ENCODE results near the gene FGD3. TPM values are rescaled to one million over a fixed set of nuclear protein-coding genes. Genes with fewer than 3 reads are reported as not detected.

The FGD3 gene
- total and polyA plus RNA-seq, 2 donors (not counting 1 experiment from before 2014, with no cell fraction given): 130 to 134 TPM

DNA sequence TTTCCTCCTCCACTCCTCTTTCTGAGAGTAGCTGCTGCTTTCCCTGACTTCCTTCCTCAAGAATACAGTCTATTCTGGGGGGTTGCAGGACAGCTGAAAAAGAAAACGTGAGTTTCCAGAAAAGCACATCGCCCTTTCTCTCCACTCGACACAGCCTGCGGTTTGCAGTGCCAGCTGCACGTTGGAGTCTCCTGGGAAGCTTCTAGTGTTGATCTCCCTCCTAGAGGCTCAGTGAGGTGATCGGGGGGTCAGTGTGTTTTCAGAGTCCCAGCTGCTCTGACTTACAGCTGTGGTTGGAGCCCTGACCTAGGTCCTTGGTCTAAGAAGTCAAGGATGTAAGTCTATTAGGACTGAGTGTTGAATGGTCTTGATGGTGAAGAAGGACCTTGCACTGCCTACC, 86.2 kb downstream of the FGD3 start:
- POLR2A ChIA-PET: interaction anchor here (0.6 to 0.7 kb wide), 2 partner anchors 19 to 72 kb away, joined by 3 to 4 read pairs; no protein-coding TSS in a partner anchor
- peaks cover 5% of the 10 kb centered on the region for H4K20me1 ChIP-seq (ENCODE audit: control insufficient read depth, insufficient read depth, low read length, poor library complexity, severe bottlenecking)
- H3K4me2 ChIP-seq (replicated peaks; ENCODE audit: low read depth, low read length, poor library complexity, severe bottlenecking): peak overlapping the region; percentile 5
- H3K4me3 ChIP-seq (ENCODE audit: control extremely low read depth in 1 of 5, extremely low read depth in 1 of 5, insufficient read depth in 1 of 5, low read depth in 2 of 5, low read length in 4 of 5): no peak overlapping the region
- no peak for ATAC-seq (ENCODE audit: low read depth)
- no peak overlapping the region for H3K9ac ChIP-seq (ENCODE audit: low read length)
- H3K36me3 ChIP-seq (replicated peaks in 1 of 2; ENCODE audit: control extremely low read depth in 1 of 2, control insufficient read depth in 1 of 2, extremely low read depth in 1 of 2, insufficient read depth in 2 of 2, low read length in 1 of 2): peaks cover 0 to 73% of the 10 kb centered on the region in 2 experiments
- peaks cover 57% of the 10 kb centered on the region for H3K4me1 Mint-ChIP-seq
- intact Hi-C loops (cut with micrococcal nuclease): no loop called here
- peaks cover 5% of the 10 kb centered on the region for H3K79me2 ChIP-seq (ENCODE audit: control insufficient read depth, insufficient read depth, low read length)
- CTCF ChIA-PET: interaction anchor here (1.2 kb wide), 1 partner anchor 23 kb away, joined by 3 read pairs; no protein-coding TSS in a partner anchor
- H3K9me3 ChIP-seq (ENCODE audit: control extremely low read depth in 1 of 3, control insufficient read depth in 2 of 3, insufficient read depth in 1 of 3, low read length in 2 of 3): no peaks in the 10 kb centered on the region
- no peak for DNase-seq
- 27% methylated on average over 4 of the region's 6 CpGs for WGBS (ENCODE audit: insufficient coverage)
- no peaks in the 10 kb centered on the region for H3K9me3 Mint-ChIP-seq (ENCODE audit: insufficient read depth)
- H3K27me3 ChIP-seq (replicated peaks in 1 of 4; ENCODE audit: control extremely low read depth in 1 of 4, control insufficient read depth in 3 of 4, insufficient read depth in 4 of 4, low read length in 3 of 4): no peaks in the 10 kb centered on the region
- H3K4me1 ChIP-seq (ENCODE audit: control insufficient read depth in 2 of 2, insufficient read depth in 2 of 2, low read length in 2 of 2): peaks cover 14 to 43% of the 10 kb centered on the region in 2 donors
- H3K27me3 Mint-ChIP-seq: no peaks in the 10 kb centered on the region
- TF ChIP-seq, protein P1, sequence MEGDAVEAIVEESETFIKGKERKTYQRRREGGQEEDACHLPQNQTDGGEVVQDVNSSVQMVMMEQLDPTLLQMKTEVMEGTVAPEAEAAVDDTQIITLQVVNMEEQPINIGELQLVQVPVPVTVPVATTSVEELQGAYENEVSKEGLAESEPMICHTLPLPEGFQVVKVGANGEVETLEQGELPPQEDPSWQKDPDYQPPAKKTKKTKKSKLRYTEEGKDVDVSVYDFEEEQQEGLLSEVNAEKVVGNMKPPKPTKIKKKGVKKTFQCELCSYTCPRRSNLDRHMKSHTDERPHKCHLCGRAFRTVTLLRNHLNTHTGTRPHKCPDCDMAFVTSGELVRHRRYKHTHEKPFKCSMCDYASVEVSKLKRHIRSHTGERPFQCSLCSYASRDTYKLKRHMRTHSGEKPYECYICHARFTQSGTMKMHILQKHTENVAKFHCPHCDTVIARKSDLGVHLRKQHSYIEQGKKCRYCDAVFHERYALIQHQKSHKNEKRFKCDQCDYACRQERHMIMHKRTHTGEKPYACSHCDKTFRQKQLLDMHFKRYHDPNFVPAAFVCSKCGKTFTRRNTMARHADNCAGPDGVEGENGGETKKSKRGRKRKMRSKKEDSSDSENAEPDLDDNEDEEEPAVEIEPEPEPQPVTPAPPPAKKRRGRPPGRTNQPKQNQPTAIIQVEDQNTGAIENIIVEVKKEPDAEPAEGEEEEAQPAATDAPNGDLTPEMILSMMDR (IDR thresholded peaks at IDR 0.05): no peak
- no peak for TF ChIP-seq EZH2 (IDR thresholded peaks at IDR 0.05; ENCODE audit: borderline replicate concordance, insufficient read depth, low read depth, low read length, poor library complexity, severe bottlenecking)
- H3K4me3 Mint-ChIP-seq: no peak overlapping the region
- peak overlapping the region; percentile 74 for H3K27ac Mint-ChIP-seq
- peak overlapping the region in 1 of 2 donors; percentile 5 for H3K27ac ChIP-seq (ENCODE audit: low read length in 2 of 2)
- no peak overlapping the region for H2AFZ ChIP-seq (ENCODE audit: insufficient read depth, low read depth, low read length, poor library complexity, severe bottlenecking)

DNA sequence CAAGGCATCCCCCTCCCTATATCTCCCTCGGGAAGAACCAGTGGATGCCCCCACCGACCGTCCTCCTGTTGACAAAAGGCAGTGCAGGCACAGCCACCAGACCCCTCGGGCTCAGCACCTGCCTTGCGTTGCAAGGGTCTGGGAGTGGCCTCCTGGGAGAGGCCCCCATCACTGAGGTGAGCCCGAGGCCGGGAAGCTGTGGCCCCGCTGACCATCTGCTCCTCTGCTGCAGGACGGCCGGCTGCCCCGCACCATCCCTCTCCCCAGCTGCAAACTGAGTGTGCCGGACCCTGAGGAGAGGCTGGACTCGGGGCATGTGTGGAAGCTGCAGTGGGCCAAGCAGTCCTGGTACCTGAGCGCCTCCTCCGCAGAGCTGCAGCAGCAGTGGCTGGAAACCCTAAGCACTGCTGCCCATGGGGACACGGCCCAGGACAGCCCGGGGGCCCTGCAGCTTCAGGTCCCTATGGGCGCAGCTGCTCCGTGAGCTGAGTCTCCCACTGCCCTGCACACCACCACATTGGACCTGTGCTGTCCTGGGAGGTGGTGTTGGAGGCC, 87.9 kb downstream of the FGD3 start:
- ChIA-PET CTCF (no interaction called here), POLR2A (no interaction called here)
- Histone ChIP-seq H3K9me3 (ENCODE audit: control extremely low read depth in 1 of 3, control insufficient read depth in 2 of 3, insufficient read depth in 1 of 3, low read length in 2 of 3) (no peaks in the 10 kb centered on the region), H2AFZ (ENCODE audit: insufficient read depth, low read depth, low read length, poor library complexity, severe bottlenecking) (no peak overlapping the region), H3K79me2 (ENCODE audit: control insufficient read depth, insufficient read depth, low read length) (no peaks in the 10 kb centered on the region), H3K36me3 (replicated peaks in 1 of 2; ENCODE audit: control extremely low read depth in 1 of 2, control insufficient read depth in 1 of 2, extremely low read depth in 1 of 2, insufficient read depth in 2 of 2, low read length in 1 of 2) (peaks cover 0 to 62% of the 10 kb centered on the region in 2 experiments), H3K4me1 (ENCODE audit: control insufficient read depth in 2 of 2, insufficient read depth in 2 of 2, low read length in 2 of 2) (peaks cover 3 to 26% of the 10 kb centered on the region in 2 donors), H3K9ac (ENCODE audit: low read length) (no peak overlapping the region), H3K4me2 (replicated peaks; ENCODE audit: low read depth, low read length, poor library complexity, severe bottlenecking) (no peak overlapping the region), H3K27me3 (replicated peaks in 1 of 4; ENCODE audit: control extremely low read depth in 1 of 4, control insufficient read depth in 3 of 4, insufficient read depth in 4 of 4, low read length in 3 of 4) (no peaks in the 10 kb centered on the region), H3K4me3 (ENCODE audit: control extremely low read depth in 1 of 5, extremely low read depth in 1 of 5, insufficient read depth in 1 of 5, low read depth in 2 of 5, low read length in 4 of 5) (no peak overlapping the region), H3K27ac (ENCODE audit: low read length in 2 of 2) (no peak overlapping the region), H4K20me1 (ENCODE audit: control insufficient read depth, insufficient read depth, low read length, poor library complexity, severe bottlenecking) (peaks cover 5% of the 10 kb centered on the region)
- WGBS (ENCODE audit: insufficient coverage): 97% methylated on average over 14 of the region's 19 CpGs
- intact Hi-C loops (cut with micrococcal nuclease): no loop called here
- DNase-seq (no peak), ATAC-seq (ENCODE audit: low read depth) (no peak)
- Mint-ChIP-seq H3K9me3 (ENCODE audit: insufficient read depth) (no peaks in the 10 kb centered on the region), H3K4me1 (peaks cover 54% of the 10 kb centered on the region), H3K27ac (no peak overlapping the region), H3K27me3 (no peaks in the 10 kb centered on the region), H3K4me3 (no peak overlapping the region)
- TF ChIP-seq, protein P1 (IDR thresholded peaks at IDR 0.05): no peak
- no peak for TF ChIP-seq EZH2 (IDR thresholded peaks at IDR 0.05; ENCODE audit: borderline replicate concordance, insufficient read depth, low read depth, low read length, poor library complexity, severe bottlenecking)

All from B cell (primary cell).